Upper lobe of left lung (tissue), 6 donors: Measurements from ENCODE around the gene CEBPE. TPM values are rescaled to one million over a fixed set of nuclear protein-coding genes. Genes with fewer than 3 reads are reported as not detected.

Experiments used
- ATAC-seq, 2 donors: fragments of 200-7000 bp; cut with Tn5 transposase; one replicate each; pipeline ENCODE4 v1.9.1; 2022; ENCODE audit warnings: mild to moderate bottlenecking in 2 of 2, moderate library complexity in 2 of 2; ENCODE audit not compliant: low FRiP score in 2 of 2
- DNase-seq, 2 donors: peaks; one replicate each; pipeline ENCODE4 v3.0.0-alpha.2; 2019 to 2020
- H3K27ac ChIP-seq, 4 donors: fragments of 200-600 bp; sonication (generic); one replicate each; pipeline ENCODE4 v1.5.1; 2016 to 2019
- H3K27me3 ChIP-seq, 4 donors: fragments of 200-600 bp; sonication (generic); one replicate each; pipeline ENCODE4 v1.5.1; 2017 to 2019
- H3K36me3 ChIP-seq, 4 donors: fragments of 200-600 bp; sonication (generic); one replicate each; pipeline ENCODE4 v1.5.1; 2016 to 2019
- H3K4me1 ChIP-seq, 4 donors: fragments of 200-600 bp; sonication (generic); one replicate each; pipeline ENCODE4 v1.5.1; 2018 to 2019
- H3K4me3 ChIP-seq, 4 donors: fragments of 200-600 bp; sonication (generic); one replicate each; pipeline ENCODE4 v1.5.1; 2017 to 2019; ENCODE audit warnings: mild to moderate bottlenecking in 2 of 4, moderate library complexity in 1 of 4
- H3K9me3 ChIP-seq, 4 donors: fragments of 200-600 bp; sonication (generic); one replicate each; pipeline ENCODE4 v1.5.1; 2018 to 2019
- EP300 ChIP-seq, 4 donors: sonication (generic); formaldehyde crosslinking; IDR thresholded peaks; one replicate each; pipeline ENCODE4 v1.5.1; 2017; ENCODE audit warnings: antibody characterized with exemption in 4 of 4, control low read depth in 2 of 4
- POLR2A ChIP-seq, 4 donors: fragments of 450-650 bp; IDR thresholded peaks; one replicate each; pipeline ENCODE4 v1.5.1; 2016 to 2017; ENCODE audit warnings: antibody characterized with exemption in 4 of 4, mild to moderate bottlenecking in 2 of 4
- POLR2AphosphoS5 ChIP-seq, 2 donors: sonication (generic); formaldehyde crosslinking; IDR thresholded peaks; one replicate each; pipeline ENCODE4 v1.5.1; 2017; ENCODE audit warnings: antibody characterized with exemption in 2 of 2
- WGBS, 2 donors: methylation state at CpG; one replicate each; pipeline ENCODE4 v1.1.5; 2017 to 2018; 5-methylcytosine and 5-hydroxymethylcytosine counted together
- total RNA-seq, 6 donors: library from RNA; depleted of rRNA in 4 of 6; stranded (reverse); fragments of >200 nt in 4 of 6; gene quantifications; one replicate each; pipeline versions ENCODE4 v1.1.0 to v1.2.1, GENCODE V29; 2016 to 2021
- TF ChIP-seq, protein P1 (sequence below), 6 experiments: fragments of 450-650 bp in 4 of 6; fragments of 200-600 bp in 2 of 6; sonication (generic) in 2 of 6; IDR thresholded peaks; one replicate each; pipeline ENCODE4 v1.5.1; 2016 to 2019; ENCODE audit warnings: antibody characterized with exemption in 6 of 6
- donor health status: DM: no; HTN: no; CAD: no; lungs with moderate emphysema.
- donor health status: DM: no; HTN: yes; CAD: no; lungs with severe emphysema.

The CEBPE gene
- total RNA-seq, 6 donors from 2014 or later = 0.31 to 0.77 TPM; not detected in 4

DNA sequence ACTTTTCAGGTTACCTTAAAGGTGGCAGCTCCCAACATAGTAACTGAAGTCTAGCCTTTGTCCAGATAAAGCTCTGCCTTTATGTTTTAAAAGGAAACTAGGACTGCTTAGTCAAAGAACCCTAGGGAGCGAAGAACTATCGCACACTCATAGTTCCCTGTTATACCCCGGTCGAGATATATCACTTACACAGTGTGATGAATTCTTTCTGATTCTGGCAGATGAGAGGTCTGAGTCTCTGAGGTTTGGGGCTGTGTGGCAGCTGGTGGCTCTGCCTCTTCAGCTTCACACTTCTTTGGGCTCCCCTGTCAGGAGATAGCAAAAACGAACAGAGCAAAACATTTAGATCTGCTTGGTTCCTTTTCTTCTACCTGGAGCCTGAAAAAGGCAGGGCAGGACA is 41.1 kb downstream of the CEBPE start:
- H3K27ac ChIP-seq = peak overlapping the region; percentile 10 to 65 (median 40)
- TF ChIP-seq POLR2AphosphoS5 (IDR thresholded peaks at IDR 0.05) (no peak), POLR2A (IDR thresholded peaks at IDR 0.05) (no peak), EP300 (IDR thresholded peaks at IDR 0.05) (no peak)
- TF ChIP-seq, protein P1, sequence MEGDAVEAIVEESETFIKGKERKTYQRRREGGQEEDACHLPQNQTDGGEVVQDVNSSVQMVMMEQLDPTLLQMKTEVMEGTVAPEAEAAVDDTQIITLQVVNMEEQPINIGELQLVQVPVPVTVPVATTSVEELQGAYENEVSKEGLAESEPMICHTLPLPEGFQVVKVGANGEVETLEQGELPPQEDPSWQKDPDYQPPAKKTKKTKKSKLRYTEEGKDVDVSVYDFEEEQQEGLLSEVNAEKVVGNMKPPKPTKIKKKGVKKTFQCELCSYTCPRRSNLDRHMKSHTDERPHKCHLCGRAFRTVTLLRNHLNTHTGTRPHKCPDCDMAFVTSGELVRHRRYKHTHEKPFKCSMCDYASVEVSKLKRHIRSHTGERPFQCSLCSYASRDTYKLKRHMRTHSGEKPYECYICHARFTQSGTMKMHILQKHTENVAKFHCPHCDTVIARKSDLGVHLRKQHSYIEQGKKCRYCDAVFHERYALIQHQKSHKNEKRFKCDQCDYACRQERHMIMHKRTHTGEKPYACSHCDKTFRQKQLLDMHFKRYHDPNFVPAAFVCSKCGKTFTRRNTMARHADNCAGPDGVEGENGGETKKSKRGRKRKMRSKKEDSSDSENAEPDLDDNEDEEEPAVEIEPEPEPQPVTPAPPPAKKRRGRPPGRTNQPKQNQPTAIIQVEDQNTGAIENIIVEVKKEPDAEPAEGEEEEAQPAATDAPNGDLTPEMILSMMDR (IDR thresholded peaks at IDR 0.05) = no peak
- no peaks in the 10 kb centered on the region for H3K9me3 ChIP-seq
- H3K4me3 ChIP-seq = no peak overlapping the region
- no peaks in the 10 kb centered on the region for H3K27me3 ChIP-seq
- H3K4me1 ChIP-seq = peaks cover 0 to 8% (median 4%) of the 10 kb centered on the region in 4 donors
- 87 to 90% methylated on average over 5 of the region's 5 CpGs for WGBS, 2 donors
- peaks cover 63 to 100% (median 80%) of the 10 kb centered on the region in 4 donors for H3K36me3 ChIP-seq
- DNase-seq (no peak), ATAC-seq (no peak)

DNA sequence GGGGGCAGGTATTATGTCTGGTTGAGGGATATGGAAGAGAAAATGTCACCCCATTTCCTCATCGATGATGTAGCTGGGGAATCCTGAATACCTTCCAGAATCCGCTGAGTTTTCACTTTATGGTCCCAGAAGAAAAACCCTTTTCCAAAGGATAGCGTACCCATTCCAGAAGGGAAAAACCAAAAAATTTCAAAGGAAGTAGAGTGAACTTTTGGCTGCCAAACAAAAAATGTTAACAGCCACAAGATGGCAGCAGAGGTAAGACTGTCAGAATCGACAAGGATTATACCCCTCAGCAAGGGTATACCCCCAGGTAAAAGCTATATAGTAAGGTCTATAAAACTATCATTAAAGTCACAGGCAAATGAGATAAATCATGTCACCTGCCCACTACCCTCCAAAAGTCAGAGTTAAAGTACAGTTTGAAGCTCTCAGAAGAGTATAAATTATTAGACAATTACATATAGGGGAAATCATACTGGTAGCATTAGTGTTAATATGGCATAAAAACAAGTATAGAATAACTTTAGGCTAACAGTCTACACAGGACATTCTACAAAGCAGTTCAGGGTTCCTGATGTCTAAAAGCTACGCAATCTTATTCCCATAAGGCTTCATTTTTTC is 42.2 kb downstream of the CEBPE start:
- no peaks in the 10 kb centered on the region for H3K9me3 ChIP-seq
- H3K27ac ChIP-seq = peak overlapping the region in 2 of 4 donors; percentile 9 to 23
- WGBS, 2 donors = 66 to 70% methylated on average over 5 of the region's 5 CpGs
- no peaks in the 10 kb centered on the region for H3K27me3 ChIP-seq
- peaks cover 8 to 14% (median 9%) of the 10 kb centered on the region in 4 donors for H3K4me1 ChIP-seq
- no peak for DNase-seq
- peaks cover 68 to 96% (median 83%) of the 10 kb centered on the region in 4 donors for H3K36me3 ChIP-seq
- ATAC-seq = peak in 1 of 2 donors; percentile 56
- no peak overlapping the region for H3K4me3 ChIP-seq
- no peak for TF ChIP-seq POLR2AphosphoS5 (IDR thresholded peaks at IDR 0.05)
- TF ChIP-seq, protein P1 (IDR thresholded peaks at IDR 0.05) = peak in 5 of 6 experiments; percentile 31 to 57 (median 41)

DNA sequence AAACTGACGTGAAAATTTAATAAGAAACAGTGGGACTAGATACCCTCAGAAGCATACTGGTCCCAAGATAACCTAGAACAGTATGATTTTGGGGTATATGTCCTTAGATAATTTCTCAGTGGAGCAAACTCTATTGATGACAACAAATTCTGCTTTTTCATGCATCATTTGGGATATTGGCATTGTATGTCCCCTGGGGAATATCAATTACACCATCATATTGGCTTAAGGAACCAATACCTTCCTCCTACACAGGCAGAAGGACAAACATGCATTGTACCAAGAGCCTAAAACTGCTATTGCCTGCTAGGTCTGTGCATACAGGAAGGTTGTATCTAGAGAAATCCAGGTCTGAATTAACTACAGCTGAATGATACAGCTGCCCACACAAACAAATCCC is 44.1 kb downstream of the CEBPE start:
- H3K36me3 ChIP-seq = peaks cover 48 to 77% (median 64%) of the 10 kb centered on the region in 4 donors
- no peak overlapping the region for H3K4me3 ChIP-seq
- 83 to 100% methylated on average over 1 of the region's 1 CpG for WGBS, 2 donors
- DNase-seq (no peak), ATAC-seq (no peak)
- peaks cover 21 to 31% (median 23%) of the 10 kb centered on the region in 4 donors for H3K4me1 ChIP-seq
- no peaks in the 10 kb centered on the region for H3K27me3 ChIP-seq
- no peaks in the 10 kb centered on the region for H3K9me3 ChIP-seq
- H3K27ac ChIP-seq = no peak overlapping the region
- TF ChIP-seq, protein P1 (IDR thresholded peaks at IDR 0.05) = no peak
- no peak for TF ChIP-seq EP300 (IDR thresholded peaks at IDR 0.05)

DNA sequence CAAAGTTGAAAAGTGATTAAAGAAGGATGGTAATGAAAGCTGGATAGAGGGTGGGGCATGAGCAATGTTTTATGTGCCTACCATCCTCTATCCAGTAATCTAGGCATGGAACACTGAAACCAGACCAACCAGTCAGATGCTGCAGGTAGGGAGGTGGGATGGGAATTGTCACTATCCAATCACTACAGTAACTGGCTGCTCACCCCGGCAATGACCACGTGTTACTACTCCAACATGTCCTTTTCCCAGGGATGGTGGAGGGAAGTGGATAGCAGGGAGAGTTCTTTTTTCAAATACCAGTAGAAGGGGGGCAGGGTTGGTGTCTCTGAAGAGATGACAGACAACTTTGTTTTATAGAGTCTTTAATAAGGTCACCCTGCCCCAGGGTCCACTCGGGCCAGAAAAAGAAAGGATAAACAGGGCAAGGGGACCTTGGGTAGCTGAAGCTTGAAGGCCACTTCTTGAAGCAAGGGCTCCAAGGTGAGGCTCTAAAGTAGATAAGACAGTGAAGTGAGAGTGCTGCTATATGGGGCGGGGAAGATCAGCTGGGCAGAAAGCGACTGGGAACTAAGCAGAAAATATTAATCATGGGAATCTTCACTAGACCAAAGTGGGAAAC is 47.0 kb downstream of the CEBPE start:
- 56 to 59% methylated on average over 5 of the region's 5 CpGs for WGBS, 2 donors
- Histone ChIP-seq H3K27ac (peak overlapping the region; percentile 73 to 85 (median 85)), H3K4me3 (peak overlapping the region in 2 of 4 donors; percentile 61), H3K36me3 (peaks cover 30 to 74% (median 56%) of the 10 kb centered on the region in 4 donors), H3K27me3 (no peaks in the 10 kb centered on the region), H3K4me1 (peaks cover 17 to 43% (median 34%) of the 10 kb centered on the region in 4 donors), H3K9me3 (no peaks in the 10 kb centered on the region)
- TF ChIP-seq POLR2AphosphoS5 (IDR thresholded peaks at IDR 0.05) = no peak
- TF ChIP-seq, protein P1 (IDR thresholded peaks at IDR 0.05) = no peak
- TF ChIP-seq EP300 (IDR thresholded peaks at IDR 0.05) = no peak
- TF ChIP-seq POLR2A (IDR thresholded peaks at IDR 0.05) = no peak
- ATAC-seq (no peak), DNase-seq (peak in 1 of 2 donors; percentile 21)
